GM12892 (cell line): ENCODE results near the gene RPL5.

Experiments used
- DNase-seq: peaks from one replicate; pipeline ENCODE4 v3.0.0; 2011; ENCODE audit not compliant: insufficient read length
- FAIRE-seq: peaks from 2 replicates; lab custom pipeline; 2011; peaks lifted over from hg19 to GRCh38; lab: Jason Lieb, UNC
- POLR2A ChIP-seq: IDR thresholded peaks from 2 replicates; pipeline ENCODE4 v1.6.1; 2011; ENCODE audit warnings: low read depth, low read length, control low read depth
- POLR2AphosphoS5 ChIP-seq: IDR thresholded peaks from 2 replicates; pipeline ENCODE4 v1.6.1; 2011; ENCODE audit warnings: low read depth, low read length, control low read depth
- TAF1 ChIP-seq: IDR thresholded peaks from 2 replicates; pipeline ENCODE4 v1.6.1; 2011; ENCODE audit warnings: low read depth, mild to moderate bottlenecking, control low read depth, low read length, borderline replicate concordance

The RPL5 gene

DNA sequence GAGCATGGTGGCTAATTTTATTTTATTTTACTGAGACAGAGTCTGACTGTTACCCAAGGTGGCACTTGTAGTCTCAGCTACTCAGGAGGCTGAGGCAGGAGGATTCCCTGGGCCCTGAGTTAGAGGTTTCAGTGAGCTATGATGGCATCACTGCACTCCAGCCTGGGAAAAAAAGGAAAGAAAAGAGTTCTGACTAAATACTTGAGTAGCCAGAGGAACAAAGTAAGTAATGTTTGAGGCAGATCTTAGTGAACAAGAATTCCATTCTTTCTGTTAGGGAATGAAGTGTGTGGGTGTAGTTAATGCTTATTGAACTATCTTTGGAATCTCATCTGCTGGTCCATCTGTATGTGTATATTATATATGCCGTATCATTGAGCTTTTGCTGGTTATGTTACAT lies 33.9 kb upstream of the RPL5 start:
- DNase-seq (no peak), FAIRE-seq (no peak)
- TF ChIP-seq POLR2A, result no peak

GRCh38 chr1:92803140-92803887 lies 28.5 kb upstream of the RPL5 start:
- FAIRE-seq, result no peak
- TF ChIP-seq TAF1 (no peak), POLR2AphosphoS5 (no peak), POLR2A (no peak)

GRCh38 chr1:92804721-92805201 lies 27.1 kb upstream of the RPL5 start:
- TF ChIP-seq POLR2A (no peak), TAF1 (no peak), POLR2AphosphoS5 (no peak)
- FAIRE-seq (peak; percentile 30), DNase-seq (peak; percentile 14)

More at GRCh38 chr1:92803140-92803887, 28.5 kb upstream of the RPL5 start:
- no peak for DNase-seq

GRCh38 chr1:92805216-92805615 lies 26.6 kb upstream of the RPL5 start:
- DNase-seq, result no peak
- TF ChIP-seq POLR2A, result no peak
- TF ChIP-seq TAF1, result no peak
- no peak for TF ChIP-seq POLR2AphosphoS5
- FAIRE-seq, result no peak

DNA sequence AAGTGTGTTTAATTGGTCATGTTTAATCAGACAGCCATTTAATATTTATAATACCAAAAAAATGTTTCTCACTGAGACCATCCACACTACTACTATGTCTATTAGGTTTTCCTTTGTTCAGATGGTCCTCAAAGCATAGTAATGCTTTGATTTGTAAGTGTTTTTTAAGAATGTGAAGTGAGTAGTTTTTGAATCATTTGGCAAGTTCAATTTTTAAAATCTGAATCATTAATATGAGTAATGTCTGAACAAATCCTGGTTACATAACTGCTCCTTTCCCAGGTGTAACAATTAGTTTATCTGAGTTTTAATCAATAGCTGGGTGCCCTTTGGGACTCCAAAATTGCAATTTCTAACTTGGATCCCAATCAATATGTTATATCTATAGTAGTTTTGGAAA lies 23.5 kb upstream of the RPL5 start:
- no peak for TF ChIP-seq POLR2AphosphoS5
- no peak for TF ChIP-seq POLR2A
- no peak for TF ChIP-seq TAF1
- FAIRE-seq, result no peak
- no peak for DNase-seq

DNA sequence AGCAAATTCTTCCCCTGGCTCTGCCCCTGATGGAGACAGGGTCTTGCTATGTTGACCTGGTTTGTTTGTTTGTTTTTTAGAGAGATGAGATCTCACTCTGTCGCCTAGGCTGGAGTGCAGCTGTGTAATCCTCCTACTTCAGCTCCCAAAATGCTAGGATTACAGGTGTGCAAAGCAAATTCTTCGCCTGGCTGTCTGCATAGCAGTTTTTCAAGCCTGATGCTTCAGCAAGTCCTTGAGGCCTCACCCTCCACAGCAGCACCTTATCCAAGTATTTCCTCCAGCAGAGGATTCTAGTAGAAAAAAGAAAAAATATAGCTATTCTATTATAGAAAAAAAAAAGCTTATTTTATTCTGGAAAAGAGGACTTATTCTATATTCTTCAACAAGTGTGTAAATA lies 15.1 kb upstream of the RPL5 start:
- no peak for DNase-seq
- no peak for FAIRE-seq

DNA sequence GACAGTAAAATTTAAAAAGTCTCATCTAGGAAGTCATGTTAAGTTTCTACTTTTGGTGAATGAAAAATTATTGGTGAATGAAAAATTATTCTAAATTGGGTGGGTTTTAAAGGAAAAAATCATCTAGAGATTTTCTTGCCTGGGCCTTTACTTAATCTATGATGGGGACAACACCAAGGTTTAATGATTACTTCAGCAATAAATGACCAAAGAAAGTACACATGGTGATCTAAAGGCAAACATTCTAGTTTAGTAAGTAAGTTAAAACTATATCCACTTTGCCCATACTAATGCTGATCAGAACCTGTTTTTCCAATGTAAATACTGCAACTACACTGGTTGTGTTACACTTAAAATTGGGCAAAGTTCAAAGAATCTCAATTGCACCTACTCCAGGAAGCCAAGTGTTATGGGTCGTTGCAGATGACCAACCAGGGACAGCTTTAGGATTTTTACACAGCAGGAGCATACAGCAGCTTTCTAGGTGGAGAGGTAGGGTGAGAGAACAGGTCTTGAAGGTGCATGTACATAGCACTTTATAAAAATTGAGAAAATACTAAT lies 14.6 kb upstream of the RPL5 start:
- DNase-seq (no peak), FAIRE-seq (no peak)
- TF ChIP-seq POLR2AphosphoS5 (no peak), TAF1 (no peak), POLR2A (no peak)

More for the DNA sequence above, 15.1 kb upstream of the RPL5 start:
- no peak for TF ChIP-seq POLR2A
- no peak for TF ChIP-seq TAF1
- TF ChIP-seq POLR2AphosphoS5, result no peak

DNA sequence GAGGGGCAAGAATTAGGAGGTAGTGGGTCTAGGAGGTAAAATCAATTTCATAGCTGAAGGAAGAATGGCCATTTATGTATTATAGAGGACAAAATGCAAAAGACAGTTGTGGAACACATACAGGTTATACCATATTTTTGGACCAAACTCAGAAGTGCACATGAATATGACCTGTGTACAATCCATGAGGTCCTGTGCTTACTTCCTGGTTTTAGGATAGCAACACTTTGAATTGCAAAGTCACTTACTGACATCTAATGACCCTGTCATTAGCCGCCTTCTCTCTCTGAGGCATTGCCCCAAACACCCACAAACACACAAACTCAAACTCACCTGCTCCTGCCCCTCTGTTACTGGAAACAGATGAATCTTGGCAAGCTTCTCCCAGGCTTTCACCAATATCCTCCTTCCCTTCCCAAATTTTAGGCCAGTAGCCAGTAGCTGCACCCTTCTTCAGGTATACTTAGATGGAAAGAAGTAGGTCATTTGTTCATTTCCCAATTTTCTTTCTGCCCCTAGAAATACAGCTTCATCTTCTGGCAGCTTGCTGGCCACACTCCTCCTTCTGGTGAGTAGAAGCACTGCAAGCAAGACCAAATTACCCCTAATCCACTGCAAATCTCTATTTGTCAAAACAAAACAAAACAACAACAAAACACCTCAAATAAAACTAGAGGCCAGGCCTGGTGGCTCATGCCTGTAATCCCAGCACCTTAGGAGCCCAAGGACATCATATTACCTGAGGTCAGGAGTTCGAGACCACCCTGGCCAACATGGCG lies 13.7 kb upstream of the RPL5 start:
- peak; percentile 78 for FAIRE-seq
- TF ChIP-seq POLR2A, result no peak
- DNase-seq, result no peak

GRCh38 chr1:92820024-92820423 lies 11.8 kb upstream of the RPL5 start:
- no peak for FAIRE-seq
- no peak for TF ChIP-seq TAF1
- TF ChIP-seq POLR2A, result no peak
- TF ChIP-seq POLR2AphosphoS5, result no peak
- DNase-seq, result no peak

DNA sequence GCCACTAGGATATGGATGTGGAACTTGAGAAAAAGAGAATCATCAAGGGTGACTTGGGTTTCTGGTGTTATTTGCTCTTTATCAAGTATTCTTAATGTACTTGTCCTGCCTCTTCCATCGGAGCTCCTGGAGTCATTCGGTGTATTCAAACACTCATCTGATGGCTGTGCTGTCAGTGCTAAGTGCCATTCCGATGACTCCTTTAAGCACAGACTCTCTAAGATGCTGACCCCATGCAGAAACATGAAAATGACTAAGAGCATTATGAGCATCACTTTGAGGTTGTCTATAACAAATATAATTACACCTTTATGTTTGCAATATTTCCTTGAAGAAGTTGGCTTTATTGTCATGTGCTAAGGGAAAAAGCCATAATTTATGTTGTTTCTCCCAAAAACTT lies 11.3 kb upstream of the RPL5 start:
- TF ChIP-seq POLR2AphosphoS5, result no peak
- DNase-seq (no peak), FAIRE-seq (no peak)

- FAIRE-seq (no peak), DNase-seq (no peak)
- TF ChIP-seq POLR2AphosphoS5, result no peak
- TF ChIP-seq POLR2A, result no peak
- TF ChIP-seq TAF1, result no peak
Measured at GRCh38 chr1:92822879-92823278, 9.0 kb upstream of the RPL5 start.

- TF ChIP-seq TAF1 (no peak), POLR2A (no peak), POLR2AphosphoS5 (no peak)
- no peak for FAIRE-seq
- no peak for DNase-seq
Measured at GRCh38 chr1:92826792-92827191, 5.0 kb upstream of the RPL5 start.

GRCh38 chr1:92831368-92831761 lies 475 bp upstream of the RPL5 start:
- no peak for FAIRE-seq
- no peak for TF ChIP-seq TAF1
- no peak for TF ChIP-seq POLR2A
- no peak for TF ChIP-seq POLR2AphosphoS5
- DNase-seq, result no peak
